ENCODE measurements around the gene ROR2. TPM values are rescaled to one million over a fixed set of nuclear protein-coding genes. Genes with fewer than 3 reads are reported as not detected.
"Not testable (repeated sequence)": the region's sequence is repeated elsewhere in the genome, so short reads cannot be mapped to it uniquely, and the experiment has no call there.

The ROR2 gene
- total and polyA plus RNA-seq, 4 donors: 0.13 to 0.84 (median 0.52) TPM

DNA sequence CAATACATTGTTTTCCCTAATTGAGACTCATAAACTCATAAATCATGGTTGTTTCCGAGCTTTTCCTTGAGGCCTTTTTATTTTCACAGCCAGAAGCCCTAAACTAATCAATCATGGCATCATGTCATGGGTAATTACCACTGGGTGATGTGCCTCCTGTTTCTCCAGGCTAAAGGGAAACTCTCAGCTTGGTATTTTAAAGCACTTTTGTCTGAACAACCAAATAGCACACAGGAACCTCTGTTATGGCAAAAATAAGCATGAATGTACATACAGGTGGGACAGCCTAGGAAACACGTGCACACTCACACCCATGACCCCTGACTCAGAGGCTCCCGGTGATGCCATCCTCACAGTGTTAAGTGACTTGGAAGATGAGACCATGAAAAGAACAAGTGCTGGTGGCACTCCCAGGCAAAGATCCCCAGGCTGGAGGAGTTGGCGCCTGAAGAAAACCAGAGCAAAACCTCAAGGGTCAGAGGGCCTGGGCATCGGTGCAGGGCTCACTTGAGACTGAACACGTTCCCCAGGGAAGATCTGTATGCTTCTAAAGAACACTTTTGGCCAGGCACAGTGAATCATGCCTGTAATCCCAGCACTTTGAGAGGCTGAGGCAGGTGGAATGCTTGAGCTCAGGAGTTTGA is 154.3 kb downstream of the ROR2 start:
- Histone ChIP-seq H3K27ac (ENCODE audit: low read depth in 1 of 2, low read length in 2 of 2) (no peak overlapping the region), H3K9me3 (ENCODE audit: control insufficient read depth in 4 of 4, low read length in 3 of 4) (no peaks in the 10 kb centered on the region), H3K27me3 (ENCODE audit: control insufficient read depth in 4 of 4, insufficient read depth in 4 of 4, low read length in 3 of 4) (peaks cover 0 to 7% (median 0%) of the 10 kb centered on the region in 4 donors), H3K9ac (ENCODE audit: low read depth in 1 of 2, low read length in 2 of 2) (no peak overlapping the region), H3K36me3 (ENCODE audit: control insufficient read depth in 4 of 4, insufficient read depth in 3 of 4, low read depth in 1 of 4, low read length in 3 of 4) (no peaks in the 10 kb centered on the region), H3K4me3 (ENCODE audit: low read depth in 1 of 3, low read length in 3 of 3) (no peak overlapping the region), H3K4me1 (ENCODE audit: control insufficient read depth in 4 of 4, insufficient read depth in 4 of 4, low read length in 3 of 4) (no peaks in the 10 kb centered on the region)
- no peak for TF ChIP-seq FOXA2 (IDR thresholded peaks at IDR 0.05)
- TF ChIP-seq, protein P1, sequence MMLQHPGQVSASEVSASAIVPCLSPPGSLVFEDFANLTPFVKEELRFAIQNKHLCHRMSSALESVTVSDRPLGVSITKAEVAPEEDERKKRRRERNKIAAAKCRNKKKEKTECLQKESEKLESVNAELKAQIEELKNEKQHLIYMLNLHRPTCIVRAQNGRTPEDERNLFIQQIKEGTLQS (IDR thresholded peaks at IDR 0.05): no peak
- TF ChIP-seq HNF4G (IDR thresholded peaks at IDR 0.05): no peak
- TF ChIP-seq YY1 (IDR thresholded peaks at IDR 0.05): no peak
- TF ChIP-seq, protein P2, sequence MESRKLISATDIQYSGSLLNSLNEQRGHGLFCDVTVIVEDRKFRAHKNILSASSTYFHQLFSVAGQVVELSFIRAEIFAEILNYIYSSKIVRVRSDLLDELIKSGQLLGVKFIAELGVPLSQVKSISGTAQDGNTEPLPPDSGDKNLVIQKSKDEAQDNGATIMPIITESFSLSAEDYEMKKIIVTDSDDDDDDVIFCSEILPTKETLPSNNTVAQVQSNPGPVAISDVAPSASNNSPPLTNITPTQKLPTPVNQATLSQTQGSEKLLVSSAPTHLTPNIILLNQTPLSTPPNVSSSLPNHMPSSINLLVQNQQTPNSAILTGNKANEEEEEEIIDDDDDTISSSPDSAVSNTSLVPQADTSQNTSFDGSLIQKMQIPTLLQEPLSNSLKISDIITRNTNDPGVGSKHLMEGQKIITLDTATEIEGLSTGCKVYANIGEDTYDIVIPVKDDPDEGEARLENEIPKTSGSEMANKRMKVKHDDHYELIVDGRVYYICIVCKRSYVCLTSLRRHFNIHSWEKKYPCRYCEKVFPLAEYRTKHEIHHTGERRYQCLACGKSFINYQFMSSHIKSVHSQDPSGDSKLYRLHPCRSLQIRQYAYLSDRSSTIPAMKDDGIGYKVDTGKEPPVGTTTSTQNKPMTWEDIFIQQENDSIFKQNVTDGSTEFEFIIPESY (IDR thresholded peaks at IDR 0.05): no peak
- no peak for TF ChIP-seq RAD21 (IDR thresholded peaks at IDR 0.05)
- TF ChIP-seq GABPA (IDR thresholded peaks at IDR 0.05 in 1 of 2, conservative IDR thresholded peaks at IDR 0.05 in 1 of 2): no peak
- TF ChIP-seq EGR1 (IDR thresholded peaks at IDR 0.05; ENCODE audit: low read depth in 2 of 2): no peak
- TF ChIP-seq TAF1 (conservative IDR thresholded peaks at IDR 0.05): no peak
- TF ChIP-seq, protein P3, sequence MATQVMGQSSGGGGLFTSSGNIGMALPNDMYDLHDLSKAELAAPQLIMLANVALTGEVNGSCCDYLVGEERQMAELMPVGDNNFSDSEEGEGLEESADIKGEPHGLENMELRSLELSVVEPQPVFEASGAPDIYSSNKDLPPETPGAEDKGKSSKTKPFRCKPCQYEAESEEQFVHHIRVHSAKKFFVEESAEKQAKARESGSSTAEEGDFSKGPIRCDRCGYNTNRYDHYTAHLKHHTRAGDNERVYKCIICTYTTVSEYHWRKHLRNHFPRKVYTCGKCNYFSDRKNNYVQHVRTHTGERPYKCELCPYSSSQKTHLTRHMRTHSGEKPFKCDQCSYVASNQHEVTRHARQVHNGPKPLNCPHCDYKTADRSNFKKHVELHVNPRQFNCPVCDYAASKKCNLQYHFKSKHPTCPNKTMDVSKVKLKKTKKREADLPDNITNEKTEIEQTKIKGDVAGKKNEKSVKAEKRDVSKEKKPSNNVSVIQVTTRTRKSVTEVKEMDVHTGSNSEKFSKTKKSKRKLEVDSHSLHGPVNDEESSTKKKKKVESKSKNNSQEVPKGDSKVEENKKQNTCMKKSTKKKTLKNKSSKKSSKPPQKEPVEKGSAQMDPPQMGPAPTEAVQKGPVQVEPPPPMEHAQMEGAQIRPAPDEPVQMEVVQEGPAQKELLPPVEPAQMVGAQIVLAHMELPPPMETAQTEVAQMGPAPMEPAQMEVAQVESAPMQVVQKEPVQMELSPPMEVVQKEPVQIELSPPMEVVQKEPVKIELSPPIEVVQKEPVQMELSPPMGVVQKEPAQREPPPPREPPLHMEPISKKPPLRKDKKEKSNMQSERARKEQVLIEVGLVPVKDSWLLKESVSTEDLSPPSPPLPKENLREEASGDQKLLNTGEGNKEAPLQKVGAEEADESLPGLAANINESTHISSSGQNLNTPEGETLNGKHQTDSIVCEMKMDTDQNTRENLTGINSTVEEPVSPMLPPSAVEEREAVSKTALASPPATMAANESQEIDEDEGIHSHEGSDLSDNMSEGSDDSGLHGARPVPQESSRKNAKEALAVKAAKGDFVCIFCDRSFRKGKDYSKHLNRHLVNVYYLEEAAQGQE (IDR thresholded peaks at IDR 0.05): no peak
- TF ChIP-seq, protein P4, sequence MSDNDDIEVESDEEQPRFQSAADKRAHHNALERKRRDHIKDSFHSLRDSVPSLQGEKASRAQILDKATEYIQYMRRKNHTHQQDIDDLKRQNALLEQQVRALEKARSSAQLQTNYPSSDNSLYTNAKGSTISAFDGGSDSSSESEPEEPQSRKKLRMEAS (IDR thresholded peaks at IDR 0.05): no peak
- TF ChIP-seq NR2F2 (IDR thresholded peaks at IDR 0.05): no peak
- no peak for TF ChIP-seq FOXA1 (IDR thresholded peaks at IDR 0.05)
- no peak for TF ChIP-seq SP1 (IDR thresholded peaks at IDR 0.05)
- TF ChIP-seq, protein P5, sequence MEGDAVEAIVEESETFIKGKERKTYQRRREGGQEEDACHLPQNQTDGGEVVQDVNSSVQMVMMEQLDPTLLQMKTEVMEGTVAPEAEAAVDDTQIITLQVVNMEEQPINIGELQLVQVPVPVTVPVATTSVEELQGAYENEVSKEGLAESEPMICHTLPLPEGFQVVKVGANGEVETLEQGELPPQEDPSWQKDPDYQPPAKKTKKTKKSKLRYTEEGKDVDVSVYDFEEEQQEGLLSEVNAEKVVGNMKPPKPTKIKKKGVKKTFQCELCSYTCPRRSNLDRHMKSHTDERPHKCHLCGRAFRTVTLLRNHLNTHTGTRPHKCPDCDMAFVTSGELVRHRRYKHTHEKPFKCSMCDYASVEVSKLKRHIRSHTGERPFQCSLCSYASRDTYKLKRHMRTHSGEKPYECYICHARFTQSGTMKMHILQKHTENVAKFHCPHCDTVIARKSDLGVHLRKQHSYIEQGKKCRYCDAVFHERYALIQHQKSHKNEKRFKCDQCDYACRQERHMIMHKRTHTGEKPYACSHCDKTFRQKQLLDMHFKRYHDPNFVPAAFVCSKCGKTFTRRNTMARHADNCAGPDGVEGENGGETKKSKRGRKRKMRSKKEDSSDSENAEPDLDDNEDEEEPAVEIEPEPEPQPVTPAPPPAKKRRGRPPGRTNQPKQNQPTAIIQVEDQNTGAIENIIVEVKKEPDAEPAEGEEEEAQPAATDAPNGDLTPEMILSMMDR (IDR thresholded peaks at IDR 0.05; ENCODE audit: low read depth, low read length, missing input control): no peak
- 70% methylated on average over 6 of the region's 6 CpGs for WGBS
- no peak for DNase-seq (ENCODE audit: low spot score)

DNA sequence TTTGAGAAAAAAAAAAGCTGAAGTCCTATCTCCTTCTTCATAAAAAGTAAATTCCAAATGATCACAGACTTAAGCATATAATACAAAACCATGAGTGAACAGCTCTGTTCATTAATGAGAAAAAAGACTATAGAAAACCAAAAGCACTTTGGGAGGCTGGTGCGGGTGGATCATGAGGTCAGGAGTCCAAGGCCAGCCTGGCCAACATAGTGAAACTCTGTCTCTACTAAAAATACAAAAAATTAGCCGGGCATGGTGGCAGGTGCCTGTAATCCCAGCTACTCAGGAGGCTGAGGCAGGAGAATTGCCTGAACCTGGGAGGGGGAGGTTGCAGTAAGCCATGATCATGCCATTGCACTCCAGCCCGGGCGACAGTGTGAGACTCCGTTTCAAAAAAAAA is 156.7 kb downstream of the ROR2 start:
- DNase-seq (ENCODE audit: low spot score); H3K36me3 ChIP-seq (ENCODE audit: control insufficient read depth in 4 of 4, insufficient read depth in 3 of 4, low read depth in 1 of 4, low read length in 3 of 4); H3K4me3 ChIP-seq (ENCODE audit: low read depth in 1 of 3, low read length in 3 of 3); H3K27ac ChIP-seq (ENCODE audit: low read depth in 1 of 2, low read length in 2 of 2); H3K27me3 ChIP-seq (ENCODE audit: control insufficient read depth in 4 of 4, insufficient read depth in 4 of 4, low read length in 3 of 4); H3K9ac ChIP-seq (ENCODE audit: low read depth in 1 of 2, low read length in 2 of 2); H3K9me3 ChIP-seq (ENCODE audit: control insufficient read depth in 4 of 4, low read length in 3 of 4); H3K4me1 ChIP-seq (ENCODE audit: control insufficient read depth in 4 of 4, insufficient read depth in 4 of 4, low read length in 3 of 4): not testable (repeated sequence)
- 78% methylated on average over 5 of the region's 5 CpGs for WGBS

All from liver (tissue), 9 donors.